Measurements from ENCODE around the gene GRN. TPM values are rescaled to one million over a fixed set of nuclear protein-coding genes. Genes with fewer than 3 reads are reported as not detected.

The GRN gene
- total and polyA plus RNA-seq, 8 donors, result 31.8 to 644 (median 196) TPM

- intact Hi-C loops (cut with DNase I; ENCODE audit: low total_unique reads), result no loop called here
- H3K27ac ChIP-seq, result peak overlapping the region in 1 of 5 donors; percentile 69
- peak in 1 of 2 donors; percentile 48 for DNase-seq
These were observed 39.8 kb downstream of the GRN start for GRCh38 chr17:44384823-44385286.

GRCh38 chr17:44385287-44386181 lies 40.4 kb downstream of the GRN start:
- DNase-seq, result peak; percentile 85 to 95
- 1 to 6% (median 5%) methylated on average over 39 to 68 of the region's 68 CpGs for WGBS, 5 donors
- peak overlapping the region in 1 of 5 donors; percentile 69 for H3K27ac ChIP-seq

More at GRCh38 chr17:44384823-44385286, 39.8 kb downstream of the GRN start:
- Histone ChIP-seq H3K9me3 (no peaks in the 10 kb centered on the region), H3K36me3 (no peaks in the 10 kb centered on the region), H3K27me3 (peaks cover 0 to 32% (median 17%) of the 10 kb centered on the region in 3 donors), H3K4me1 (peaks cover 8 to 25% (median 20%) of the 10 kb centered on the region in 4 donors), H3K4me3 (peak overlapping the region; percentile 49 to 58 (median 54))
- WGBS, 5 donors, result 4 to 11% (median 7%) methylated on average over 23 to 26 of the region's 26 CpGs
- TF ChIP-seq EP300 (IDR thresholded peaks at IDR 0.05) (no peak), POLR2A (IDR thresholded peaks at IDR 0.05) (no peak), CTCF (IDR thresholded peaks at IDR 0.05) (no peak), POLR2AphosphoS5 (IDR thresholded peaks at IDR 0.05) (no peak)

GRCh38 chr17:44386182-44386525 lies 41.1 kb downstream of the GRN start:
- H3K27ac ChIP-seq, result peak overlapping the region in 1 of 5 donors; percentile 69
- TF ChIP-seq EP300 (IDR thresholded peaks at IDR 0.05) (no peak), POLR2AphosphoS5 (IDR thresholded peaks at IDR 0.05) (no peak), POLR2A (IDR thresholded peaks at IDR 0.05) (no peak), CTCF (IDR thresholded peaks at IDR 0.05) (no peak)
- DNase-seq, result no peak
- WGBS, 5 donors, result 32 to 56% (median 40%) methylated on average over 6 to 10 of the region's 10 CpGs
- H3K36me3 ChIP-seq, result no peaks in the 10 kb centered on the region
- H3K27me3 ChIP-seq, result peaks cover 0 to 32% (median 17%) of the 10 kb centered on the region in 3 donors
- intact Hi-C loops (cut with DNase I; ENCODE audit: low total_unique reads), result no loop called here
- peak overlapping the region; percentile 49 to 58 (median 54) for H3K4me3 ChIP-seq
- H3K9me3 ChIP-seq, result no peaks in the 10 kb centered on the region
- H3K4me1 ChIP-seq, result peaks cover 8 to 25% (median 20%) of the 10 kb centered on the region in 4 donors

More at GRCh38 chr17:44385287-44386181, 40.4 kb downstream of the GRN start:
- Histone ChIP-seq H3K27me3 (peaks cover 0 to 32% (median 17%) of the 10 kb centered on the region in 3 donors), H3K36me3 (no peaks in the 10 kb centered on the region), H3K9me3 (no peaks in the 10 kb centered on the region), H3K4me3 (peak overlapping the region; percentile 49 to 58 (median 54)), H3K4me1 (peaks cover 8 to 25% (median 20%) of the 10 kb centered on the region in 4 donors)
- intact Hi-C loops (cut with DNase I; ENCODE audit: low total_unique reads), result no loop called here
- no peak for TF ChIP-seq EP300 (IDR thresholded peaks at IDR 0.05)
- no peak for TF ChIP-seq CTCF (IDR thresholded peaks at IDR 0.05)
- TF ChIP-seq POLR2AphosphoS5 (IDR thresholded peaks at IDR 0.05), result peak in 1 of 3 donors; percentile 21

- Histone ChIP-seq H3K9me3 (no peaks in the 10 kb centered on the region), H3K4me1 (peaks cover 8 to 25% (median 20%) of the 10 kb centered on the region in 4 donors), H3K36me3 (no peaks in the 10 kb centered on the region), H3K4me3 (no peak overlapping the region), H3K27ac (no peak overlapping the region), H3K27me3 (peaks cover 0 to 32% (median 17%) of the 10 kb centered on the region in 3 donors)
- WGBS, 5 donors, result 52 to 88% (median 80%) methylated on average over 2 of the region's 2 CpGs
- no peak for DNase-seq
- no peak for TF ChIP-seq POLR2AphosphoS5 (IDR thresholded peaks at IDR 0.05)
- TF ChIP-seq POLR2A (IDR thresholded peaks at IDR 0.05), result no peak
- TF ChIP-seq CTCF (IDR thresholded peaks at IDR 0.05), result no peak
- no peak for TF ChIP-seq EP300 (IDR thresholded peaks at IDR 0.05)
- intact Hi-C loops (cut with DNase I; ENCODE audit: low total_unique reads), result no loop called here
These were observed 42.7 kb downstream of the GRN start for GRCh38 chr17:44387804-44388203.
